Measurements from ENCODE around the gene USP28.
"Not testable (repeated sequence)": the region's sequence is repeated elsewhere in the genome, so short reads cannot be mapped to it uniquely, and the experiment has no call there.

USP28 gene

DNA sequence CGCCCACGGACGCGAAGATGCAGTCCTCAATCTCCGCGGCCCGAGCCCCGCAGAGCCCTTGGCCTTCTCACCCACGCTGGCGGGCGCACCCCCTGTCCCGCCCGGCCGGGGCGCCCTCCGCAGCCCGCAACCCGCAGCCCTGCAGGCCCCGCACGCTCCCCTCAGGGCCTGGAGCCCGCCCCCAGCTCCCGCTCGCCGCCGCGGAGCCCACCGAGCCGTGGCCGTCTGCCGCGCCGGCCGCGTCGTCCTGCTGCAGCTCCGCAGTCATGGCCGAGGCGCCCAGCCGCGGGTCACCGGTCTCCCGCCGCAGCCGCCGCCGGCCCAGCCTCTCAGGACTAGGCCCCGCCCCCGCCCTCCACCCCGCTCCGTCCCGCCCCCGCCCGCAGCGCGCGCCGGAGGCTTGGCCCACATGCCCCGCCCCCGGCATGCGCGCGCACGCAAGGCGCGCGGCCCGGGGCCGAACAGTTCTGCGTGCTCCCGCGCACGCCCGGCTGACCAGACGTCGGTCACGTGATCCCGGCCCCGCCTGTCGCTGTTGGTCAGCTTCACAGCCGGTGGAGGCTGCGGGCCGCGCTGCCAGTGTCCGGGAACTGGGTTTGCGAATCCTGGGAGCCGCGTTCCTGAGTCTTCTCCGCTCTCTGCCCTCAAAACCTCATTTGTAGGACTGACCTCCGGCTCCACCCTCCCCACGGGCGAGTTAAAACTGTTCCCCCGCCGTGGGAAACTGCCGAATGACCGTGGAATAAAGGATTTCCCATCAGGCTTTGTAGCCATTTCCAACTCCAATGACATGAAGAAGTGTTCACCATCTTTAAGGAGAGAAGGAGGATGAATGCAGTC lies at the start of gene USP28:
USP28 (minus strand) TSS at position 339 of the 840 bp plus-strand sequence; CDS start at position 268, 71 bp downstream.
- DNase-seq: peak; percentile 99

DNA sequence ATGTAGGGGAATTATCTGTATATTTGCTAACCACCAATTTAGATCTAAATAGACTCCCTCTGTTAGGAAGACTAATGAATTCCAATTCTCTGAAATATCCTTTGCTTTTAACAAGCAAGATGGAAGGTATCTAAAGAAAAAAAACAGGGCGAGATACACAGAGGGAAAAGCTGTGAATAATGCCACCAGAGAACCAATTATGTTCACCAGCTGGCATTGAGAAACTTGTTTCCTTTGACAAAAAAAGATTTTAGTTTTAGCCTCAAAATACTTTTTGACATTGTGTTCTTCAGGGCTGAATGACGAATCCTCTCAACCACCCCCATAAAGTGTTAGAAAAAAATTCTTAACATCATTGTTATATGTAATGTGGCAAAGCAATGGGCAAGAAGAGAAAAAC lies 48.2 kb upstream of the USP28 start:
- DNase-seq: no peak

- DNase-seq: not testable (repeated sequence)
Observed at GRCh38 chr11:113911491-113911890, 36.1 kb upstream of the USP28 start.

DNA sequence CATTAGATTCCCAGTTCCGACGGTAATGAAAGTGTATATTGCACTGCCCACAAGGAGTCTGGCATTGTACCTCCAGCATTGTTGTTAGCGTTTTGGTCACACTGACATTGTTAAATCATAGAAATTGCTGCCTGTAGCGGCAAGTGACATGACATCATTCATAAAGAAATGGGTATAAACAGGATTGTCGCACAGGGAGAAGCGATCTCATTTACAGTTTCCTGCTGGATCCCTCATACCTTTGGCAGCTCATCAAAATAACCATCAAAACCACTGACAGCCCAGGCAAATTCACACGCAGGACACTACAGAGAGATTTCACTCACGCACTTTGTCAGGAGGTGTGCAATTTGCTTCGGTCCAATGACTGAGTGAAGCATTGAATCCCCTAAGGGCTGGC lies 32.7 kb upstream of the USP28 start:
- peak; percentile 64 for DNase-seq

GRCh38 chr11:113907681-113908080 lies 32.3 kb upstream of the USP28 start:
- peak; percentile 70 for DNase-seq

DNA sequence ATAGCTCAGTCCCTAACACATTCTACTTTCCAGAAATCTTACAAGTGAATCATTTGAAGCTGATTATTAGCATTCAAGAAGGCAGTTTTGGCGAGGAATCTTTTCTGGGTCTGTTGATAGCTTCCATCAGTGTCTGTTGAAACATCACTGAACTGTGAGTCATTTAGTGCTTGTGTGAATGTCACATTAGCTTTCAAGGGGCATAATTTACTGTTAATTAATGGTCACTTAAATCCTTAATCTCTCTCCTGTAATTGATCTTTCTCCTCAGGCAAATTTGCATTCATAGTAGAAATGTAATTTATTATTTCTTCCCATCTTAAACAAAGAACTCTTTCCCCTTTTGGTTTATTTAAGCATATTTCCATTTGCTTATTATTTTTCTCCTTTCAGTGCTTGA lies 31.8 kb upstream of the USP28 start:
- peak; percentile 84 for DNase-seq

- DNase-seq: peak; percentile 79
Observed at GRCh38 chr11:113906516-113906915, 31.1 kb upstream of the USP28 start.

GRCh38 chr11:113906038-113906437 lies 30.7 kb upstream of the USP28 start:
- DNase-seq: peak; percentile 95

GRCh38 chr11:113904379-113905101 lies 29.2 kb upstream of the USP28 start, which contains the start of gene HTR3B:
Gene HTR3B (plus strand): TSS chr11:113904796. CDS start chr11:113904934, 138 bp downstream.
- no peak for DNase-seq

GRCh38 chr11:113901141-113901540 lies 25.8 kb upstream of the USP28 start:
- DNase-seq: no peak

GRCh38 chr11:113896156-113896879 lies 20.9 kb upstream of the USP28 start:
- peak; percentile 90 for DNase-seq

DNA sequence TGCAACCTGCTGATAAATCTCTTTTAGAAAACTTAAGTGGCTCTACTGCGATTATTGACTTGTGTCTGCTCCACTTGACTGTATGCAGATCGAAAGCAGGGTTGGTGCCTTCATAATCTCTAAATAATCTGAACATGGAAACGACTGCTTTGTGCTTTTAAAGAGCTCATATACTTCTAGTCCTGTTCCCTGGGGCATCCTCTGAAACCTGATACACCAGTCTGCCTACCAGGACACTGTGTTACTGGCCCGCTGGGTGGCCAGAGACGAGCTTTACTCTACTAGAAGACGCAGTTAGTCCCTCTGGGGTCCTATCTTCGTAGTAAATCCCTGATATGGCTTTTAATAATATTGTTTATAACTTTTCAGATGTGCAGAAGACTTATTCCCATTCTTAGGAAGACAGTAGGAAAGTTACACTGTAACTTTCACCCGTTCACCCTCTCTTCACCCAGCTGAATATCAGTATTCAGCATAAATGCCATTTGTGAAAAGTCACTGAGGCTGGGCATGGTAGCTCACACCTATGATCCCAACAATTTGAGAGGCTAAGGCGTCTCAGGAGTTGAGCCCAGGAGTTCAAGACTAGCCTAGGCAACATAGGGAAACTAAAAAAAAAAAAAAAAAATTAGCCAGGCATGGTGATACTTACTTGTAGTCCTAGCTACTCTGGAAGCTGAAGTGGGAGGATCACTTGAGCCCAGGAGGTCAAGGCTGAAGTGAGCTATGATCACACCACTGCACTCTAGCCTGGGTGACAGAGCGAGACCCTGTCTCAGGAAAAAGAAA lies 20.2 kb upstream of the USP28 start:
- DNase-seq: peak; percentile 79

GRCh38 chr11:113894421-113894996 lies 19.1 kb upstream of the USP28 start:
- peak; percentile 55 for DNase-seq

GRCh38 chr11:113888848-113889247 lies 13.5 kb upstream of the USP28 start:
- DNase-seq: no peak

GRCh38 chr11:113885897-113886296 lies 10.5 kb upstream of the USP28 start:
- peak; percentile 52 for DNase-seq

GRCh38 chr11:113884361-113884836 lies 9.0 kb upstream of the USP28 start:
- DNase-seq: no peak

DNA sequence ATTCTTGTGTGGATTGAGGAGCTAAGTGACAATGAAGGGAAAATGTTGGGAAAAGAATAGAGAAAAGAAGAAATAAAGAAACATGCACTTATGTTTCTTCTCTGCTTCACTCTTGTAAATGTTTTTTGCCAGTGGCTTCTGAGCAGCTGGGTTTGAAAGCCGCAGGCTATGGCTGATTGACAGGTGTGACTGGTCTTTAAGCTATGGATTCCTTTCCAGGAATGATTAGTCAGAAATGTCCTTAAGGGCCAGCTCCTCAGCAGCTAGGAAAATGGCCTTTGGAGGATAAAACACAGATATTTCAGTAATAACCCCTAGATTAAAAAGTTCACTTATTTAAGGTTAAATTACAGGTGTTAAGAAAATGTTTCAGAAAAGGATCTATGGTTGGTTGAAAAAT lies 6.5 kb upstream of the USP28 start:
- DNase-seq: no peak

- no peak for DNase-seq
Observed at GRCh38 chr11:113880971-113881370, 5.6 kb upstream of the USP28 start.

DNA sequence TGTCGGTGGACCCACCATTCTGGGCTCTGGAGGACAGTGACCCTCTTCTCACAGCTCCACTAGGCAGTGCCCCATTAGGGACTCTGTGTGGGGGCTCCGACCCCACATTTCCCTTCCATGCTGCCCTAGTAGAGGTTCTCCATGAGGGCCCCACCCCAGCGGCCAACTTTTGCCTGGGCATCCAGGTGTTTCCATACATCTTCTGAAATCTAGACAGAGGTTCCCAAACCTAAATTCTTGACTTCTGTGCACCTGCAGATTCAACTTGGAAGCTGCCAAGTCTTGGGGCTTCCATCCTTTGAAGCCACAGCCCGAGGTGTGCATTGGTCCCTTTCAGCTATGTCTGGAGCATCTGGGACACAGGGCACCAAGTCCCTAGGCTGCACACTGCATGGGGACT lies 4.1 kb upstream of the USP28 start:
- DNase-seq: not testable (repeated sequence)

DNA sequence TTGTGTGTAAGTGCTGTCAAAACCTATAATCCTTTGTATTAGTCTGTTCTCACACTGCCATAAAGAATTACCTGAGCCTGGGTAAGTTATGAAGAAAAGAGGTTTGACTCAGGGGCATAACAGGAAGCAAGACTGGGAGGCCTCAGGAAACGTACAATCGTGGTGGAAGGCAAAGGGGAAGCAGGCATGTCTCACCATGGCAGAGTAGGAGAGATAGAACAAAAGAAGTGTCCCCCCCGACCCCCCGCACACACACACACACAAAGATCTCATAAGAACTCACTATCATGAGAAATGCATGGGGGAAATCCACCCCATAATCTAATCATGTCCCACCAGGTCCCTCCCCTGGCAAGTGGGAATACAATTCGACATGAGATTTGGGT lies 2.3 kb upstream of the USP28 start:
- DNase-seq: no peak

- no peak for DNase-seq
Observed at GRCh38 chr11:113876798-113877669, 1.7 kb upstream of the USP28 start.
